NCI-H2171 (cell line): Measurements from ENCODE around the gene HOXC6.
"Not testable (repeated sequence)": the region's sequence is repeated elsewhere in the genome, so short reads cannot be mapped to it uniquely, and the experiment has no call there.

Experiments
- DNase-seq: peaks from one replicate; lab custom pipeline; 2025; lab: John Stamatoyannopoulos, UW

Gene HOXC6

DNA sequence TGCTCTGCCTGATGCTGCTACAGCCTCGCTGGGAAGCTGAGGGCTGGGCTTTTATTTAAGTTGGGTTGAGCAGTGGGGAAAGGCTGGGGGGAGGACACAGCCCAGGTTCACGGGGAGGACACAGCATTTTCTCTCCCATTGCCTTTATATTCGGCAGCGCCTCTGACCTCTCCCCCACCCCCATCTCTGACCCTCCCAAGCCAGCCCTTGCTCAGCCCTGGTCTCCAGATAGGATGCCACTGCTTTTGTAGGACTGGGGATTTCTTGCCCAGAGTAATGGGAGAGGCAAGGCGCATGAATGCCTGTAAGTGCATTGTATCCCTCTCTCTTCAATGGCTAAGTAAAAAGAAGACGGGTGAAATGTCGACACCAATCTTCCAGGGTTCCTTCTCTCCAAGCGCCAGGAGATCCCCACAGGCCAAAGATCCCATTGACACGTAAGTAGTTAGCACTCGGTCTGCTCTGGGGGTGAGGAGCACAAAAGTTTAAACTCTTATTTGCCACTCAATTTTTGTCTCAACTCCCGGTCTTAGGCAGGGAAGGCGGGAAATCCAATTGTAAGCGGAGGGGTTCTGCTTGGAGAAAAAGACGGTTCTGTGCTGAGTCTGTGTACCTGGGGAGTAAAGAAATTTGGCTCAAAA, 30.0 kb downstream of the HOXC6 start:
- no peak for DNase-seq

DNA sequence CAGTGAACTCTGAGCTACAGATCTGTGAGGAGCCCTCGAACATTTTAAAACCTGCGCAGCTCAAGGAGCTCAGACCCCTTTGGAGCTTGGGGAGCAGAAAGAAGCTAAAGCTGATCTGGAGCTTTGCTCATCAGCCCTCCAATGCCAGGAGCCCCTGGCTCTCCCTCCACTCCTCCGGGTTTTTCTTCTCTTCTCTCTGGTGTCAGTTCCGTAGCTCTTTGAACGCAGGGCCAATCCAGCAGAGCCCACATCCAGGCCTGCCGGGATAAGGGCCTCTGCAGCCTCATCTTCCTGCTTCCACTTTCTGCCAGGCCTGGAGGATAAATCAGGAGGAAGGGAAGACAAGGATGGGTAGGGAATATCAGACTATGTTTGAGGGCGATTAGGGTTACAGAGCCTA, 31.4 kb downstream of the HOXC6 start:
- no peak for DNase-seq

- no peak for DNase-seq
These were observed 32.1 kb downstream of the HOXC6 start for GRCh38 chr12:54060174-54060974.

DNA sequence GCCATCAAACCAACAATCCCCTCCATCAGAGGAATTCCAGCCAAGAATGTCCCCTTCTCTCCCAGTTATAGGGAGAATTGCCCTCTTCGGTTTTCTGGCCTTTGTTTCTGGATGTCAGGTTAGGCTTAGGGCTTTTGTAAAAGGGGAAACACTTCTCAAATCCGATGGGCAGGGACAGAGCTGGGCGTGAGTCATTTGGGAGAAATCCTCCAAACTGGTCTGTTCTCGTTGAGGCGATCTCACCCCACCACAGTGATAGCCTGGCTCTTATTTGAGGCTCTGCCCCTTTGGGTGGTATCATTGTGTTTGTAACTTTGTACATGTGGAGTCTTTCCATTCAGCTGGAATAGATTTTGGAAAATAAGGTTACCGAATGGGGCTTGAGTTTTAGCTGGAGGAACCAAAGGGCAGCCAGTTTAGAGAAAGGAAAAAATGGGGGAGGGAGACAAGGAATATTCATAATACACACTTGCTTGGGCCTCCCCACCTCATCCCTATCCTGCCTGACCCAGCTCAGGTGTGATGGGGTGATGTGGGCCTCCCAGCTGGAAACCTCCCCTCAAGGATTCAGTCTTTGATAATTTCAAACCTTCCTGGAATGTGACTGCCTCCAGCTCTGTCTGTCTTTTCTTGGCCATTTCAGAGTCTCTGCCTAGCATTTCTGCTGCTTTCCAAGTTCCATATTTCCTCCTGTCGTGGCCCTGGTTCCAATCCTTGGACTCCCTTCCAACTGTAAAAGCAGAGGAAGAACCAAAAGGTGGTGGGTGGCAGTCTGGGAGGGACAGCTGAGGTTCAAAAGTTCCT, 32.9 kb downstream of the HOXC6 start:
- no peak for DNase-seq

DNA sequence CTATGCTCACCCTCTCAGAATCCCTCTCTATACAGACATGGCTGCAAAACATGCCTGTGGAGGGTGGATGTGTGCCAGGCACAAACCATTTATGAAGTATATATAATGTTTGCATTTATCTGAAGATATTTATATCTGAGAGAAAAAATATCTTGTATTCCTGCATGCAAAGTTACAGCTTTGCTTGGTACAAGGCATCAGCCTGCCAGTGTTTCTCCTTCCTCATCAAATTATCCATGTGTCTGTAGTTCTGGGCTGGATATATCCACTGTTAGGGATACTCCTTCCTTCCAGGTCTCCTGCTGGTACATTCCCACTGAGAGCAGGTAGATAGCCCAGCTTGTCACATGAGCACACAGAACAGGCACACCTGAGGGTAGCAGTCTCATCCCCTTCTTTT, 37.4 kb downstream of the HOXC6 start:
- DNase-seq: no peak

- no peak for DNase-seq
These were observed 38.2 kb downstream of the HOXC6 start for GRCh38 chr12:54066408-54066807.

DNA sequence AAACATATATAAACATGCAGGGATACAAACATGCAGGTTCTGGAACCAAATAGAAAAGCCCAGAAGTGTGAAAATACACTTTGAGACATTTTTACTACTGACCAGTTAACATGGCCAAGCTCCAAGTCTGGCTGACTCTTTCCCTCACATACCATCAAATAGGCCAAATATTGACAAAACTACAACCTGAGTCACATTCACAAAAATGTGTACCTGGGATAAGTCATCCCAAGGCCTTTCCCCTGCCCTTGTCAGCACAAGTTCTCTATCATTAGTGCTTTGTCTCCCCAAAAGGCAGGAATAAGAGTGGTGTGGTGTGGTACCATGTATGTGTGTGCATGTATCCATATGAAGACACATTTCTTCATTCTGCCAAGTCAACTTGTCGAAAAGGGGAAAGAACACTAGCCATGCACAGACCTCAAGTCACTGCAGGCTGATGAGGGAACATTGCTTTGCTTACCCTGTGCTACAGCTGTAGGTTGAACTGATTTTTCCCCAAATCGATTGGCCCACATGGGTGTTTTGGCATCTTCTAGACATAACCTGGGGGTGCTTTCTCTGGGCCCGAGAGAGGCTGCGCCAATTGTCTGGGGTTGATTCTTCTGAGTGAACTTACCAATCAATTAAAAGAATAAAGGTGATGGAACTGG, 40.3 kb downstream of the HOXC6 start:
- DNase-seq: no peak

- no peak for DNase-seq
These were observed 43.7 kb downstream of the HOXC6 start for GRCh38 chr12:54071942-54072341.

DNA sequence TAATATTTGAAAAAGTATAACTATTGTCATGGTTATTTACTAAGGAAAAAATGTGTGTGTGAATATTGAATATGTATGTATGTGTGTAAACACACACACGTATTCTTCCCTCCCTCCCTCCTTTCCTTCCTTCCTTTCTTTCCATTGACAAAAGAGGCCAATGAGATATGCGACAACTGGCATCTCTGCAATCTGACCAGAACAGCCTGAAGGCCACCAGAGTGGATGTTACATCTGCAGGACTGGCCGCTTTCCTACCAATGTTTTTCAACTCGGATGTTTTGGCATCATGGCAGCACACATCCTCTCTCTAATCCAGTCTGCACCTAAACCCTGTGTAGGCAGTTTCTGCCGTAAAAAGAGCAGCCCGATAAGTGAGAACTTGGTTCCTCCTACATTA, 46.1 kb downstream of the HOXC6 start:
- DNase-seq: no peak

DNA sequence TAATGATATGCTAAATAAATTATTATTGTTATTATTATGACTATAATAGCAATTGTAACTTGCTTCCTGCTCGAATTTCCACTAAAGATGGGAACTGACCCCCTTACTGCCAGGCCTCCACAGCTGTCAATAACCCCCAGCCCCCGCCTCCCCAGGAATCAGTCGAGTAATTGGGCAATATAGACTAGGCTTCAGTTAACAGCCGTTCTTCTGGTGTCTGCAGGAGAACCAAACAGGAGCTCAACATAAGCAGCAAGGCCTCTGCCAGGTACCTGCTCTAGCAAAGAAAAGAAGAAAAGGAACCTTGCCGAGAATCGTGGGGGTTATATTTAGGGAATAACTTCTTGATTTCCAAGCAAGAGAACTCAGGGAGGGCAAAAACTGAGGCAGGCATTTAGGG, 47.2 kb downstream of the HOXC6 start:
- no peak for DNase-seq

GRCh38 chr12:54075974-54076373, 47.7 kb downstream of the HOXC6 start:
- DNase-seq: no peak

DNA sequence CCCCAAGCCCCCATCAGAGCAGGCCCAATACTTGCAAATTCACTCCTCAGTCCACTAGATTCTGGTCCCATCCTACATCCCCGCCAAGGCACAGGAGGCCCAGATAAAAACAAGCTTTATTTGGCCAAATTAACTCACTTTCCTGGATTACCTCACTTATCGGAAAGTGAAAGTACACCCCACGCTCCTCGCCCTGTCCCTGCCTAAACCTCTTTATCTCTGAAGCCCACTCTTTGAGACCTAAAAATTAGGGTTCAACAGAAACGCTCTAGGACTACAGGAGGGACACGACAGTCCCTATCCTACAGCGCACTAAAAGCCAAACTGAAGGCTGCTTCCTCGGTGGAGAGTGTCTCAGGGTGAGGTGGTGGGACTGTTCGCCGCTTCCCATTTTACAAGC, 49.6 kb downstream of the HOXC6 start:
- not testable (repeated sequence) for DNase-seq

DNA sequence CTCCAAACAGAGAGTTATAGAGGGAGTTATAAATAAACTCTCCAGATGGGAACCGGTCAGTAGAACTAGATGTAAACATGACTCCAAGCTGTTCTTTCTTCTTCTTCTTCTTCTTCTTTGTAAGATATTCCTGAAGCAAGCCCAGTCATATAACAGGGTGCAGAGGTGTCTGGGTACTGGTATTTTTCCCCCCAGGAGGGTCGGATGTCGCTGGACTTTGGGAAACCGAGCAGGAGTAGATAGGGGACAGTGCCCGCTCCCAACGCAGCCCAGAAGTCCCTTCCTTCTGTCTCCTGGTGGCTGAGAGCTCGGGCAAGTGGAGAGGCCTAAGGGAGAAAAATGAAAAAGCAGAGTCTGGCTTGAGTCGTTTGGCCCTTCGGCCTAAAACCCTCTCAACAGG, 50.9 kb downstream of the HOXC6 start:
- DNase-seq: not testable (repeated sequence)
